Hippocampal formation (tissue), 2 donors: ENCODE results near the gene C13orf46.

Experiments
- DNase-seq, 2 donors: peaks; one replicate each; lab custom pipeline; 2025; lab: John Stamatoyannopoulos, UW

Gene C13orf46

GRCh38 chr13:113970810-113971470, 2.9 kb downstream of the C13orf46 start:
- no peak for DNase-seq

GRCh38 chr13:113969973-113970611, 3.8 kb downstream of the C13orf46 start:
- DNase-seq = no peak

GRCh38 chr13:113969311-113969972, 4.4 kb downstream of the C13orf46 start:
- no peak for DNase-seq

- no peak for DNase-seq
Measured at GRCh38 chr13:113968463-113969310, 5.2 kb downstream of the C13orf46 start.

- no peak for DNase-seq
Measured at GRCh38 chr13:113967729-113968462, 6.0 kb downstream of the C13orf46 start.

- DNase-seq = no peak
Measured at GRCh38 chr13:113967206-113967720, 6.6 kb downstream of the C13orf46 start.

GRCh38 chr13:113965968-113966884, 7.7 kb downstream of the C13orf46 start:
- no peak for DNase-seq

GRCh38 chr13:113965383-113965874, 8.4 kb downstream of the C13orf46 start:
- DNase-seq = no peak

- DNase-seq = no peak
Measured at GRCh38 chr13:113964251-113964995, 9.5 kb downstream of the C13orf46 start.

- no peak for DNase-seq
Measured at GRCh38 chr13:113963376-113963775, 10.5 kb downstream of the C13orf46 start.

GRCh38 chr13:113962975-113963374, 10.9 kb downstream of the C13orf46 start:
- DNase-seq = no peak

GRCh38 chr13:113962386-113962785, 11.5 kb downstream of the C13orf46 start:
- no peak for DNase-seq

- no peak for DNase-seq
Measured at GRCh38 chr13:113960276-113960948, 13.5 kb downstream of the C13orf46 start.

- DNase-seq = no peak
Measured at GRCh38 chr13:113959198-113959597, 14.7 kb downstream of the C13orf46 start.

- DNase-seq = no peak
Measured at GRCh38 chr13:113958373-113958772, 15.5 kb downstream of the C13orf46 start.

- DNase-seq = no peak
Measured at GRCh38 chr13:113956571-113956970, 17.3 kb downstream of the C13orf46 start.

GRCh38 chr13:113955691-113956090, 18.2 kb downstream of the C13orf46 start:
- no peak for DNase-seq

- DNase-seq = no peak
Measured at GRCh38 chr13:113955235-113955634, 18.6 kb downstream of the C13orf46 start.
